ENCODE results near the gene LMAN1L. TPM values are rescaled to one million over a fixed set of nuclear protein-coding genes. Genes with fewer than 3 reads are reported as not detected.

The LMAN1L gene
- total RNA-seq, 1 donor from 2014 or later, result not detected

GRCh38 chr15:74798388-74799254, 14.0 kb upstream of the LMAN1L start:
- Mint-ChIP-seq H3K4me3 (ENCODE audit: unreplicated experiment) (no peak overlapping the region), H3K9me3 (ENCODE audit: unreplicated experiment) (no peaks in the 10 kb centered on the region), H3K36me3 (ENCODE audit: unreplicated experiment) (peaks cover 9% of the 10 kb centered on the region), H3K27me3 (ENCODE audit: unreplicated experiment) (no peaks in the 10 kb centered on the region), H3K4me1 (ENCODE audit: unreplicated experiment) (peaks cover 2% of the 10 kb centered on the region), H3K27ac (ENCODE audit: unreplicated experiment) (no peak overlapping the region)
- no peak for TF ChIP-seq CTCF (IDR thresholded peaks at IDR 0.05)
- no peak for DNase-seq (ENCODE audit: extremely low spot score, unreplicated experiment)

- Mint-ChIP-seq H3K27ac (ENCODE audit: unreplicated experiment) (no peak overlapping the region), H3K9me3 (ENCODE audit: unreplicated experiment) (no peaks in the 10 kb centered on the region), H3K27me3 (ENCODE audit: unreplicated experiment) (no peaks in the 10 kb centered on the region), H3K4me1 (ENCODE audit: unreplicated experiment) (peaks cover 2% of the 10 kb centered on the region), H3K4me3 (ENCODE audit: unreplicated experiment) (no peak overlapping the region), H3K36me3 (ENCODE audit: unreplicated experiment) (peaks cover 15% of the 10 kb centered on the region)
- no peak for DNase-seq (ENCODE audit: extremely low spot score, unreplicated experiment)
- TF ChIP-seq CTCF (IDR thresholded peaks at IDR 0.05), result no peak
Observed at GRCh38 chr15:74799255-74799855, 13.3 kb upstream of the LMAN1L start.

- H3K4me3 Mint-ChIP-seq (ENCODE audit: unreplicated experiment), result no peak overlapping the region
- no peaks in the 10 kb centered on the region for H3K27me3 Mint-ChIP-seq (ENCODE audit: unreplicated experiment)
- H3K4me1 Mint-ChIP-seq (ENCODE audit: unreplicated experiment), result no peaks in the 10 kb centered on the region
- TF ChIP-seq CTCF (IDR thresholded peaks at IDR 0.05), result peak; percentile 95
- no peak overlapping the region for H3K27ac Mint-ChIP-seq (ENCODE audit: unreplicated experiment)
- no peaks in the 10 kb centered on the region for H3K9me3 Mint-ChIP-seq (ENCODE audit: unreplicated experiment)
- DNase-seq (ENCODE audit: extremely low spot score, unreplicated experiment), result no peak
- H3K36me3 Mint-ChIP-seq (ENCODE audit: unreplicated experiment), result peaks cover 18% of the 10 kb centered on the region
Observed at GRCh38 chr15:74799856-74800558, 12.6 kb upstream of the LMAN1L start.

- no peak for TF ChIP-seq CTCF (IDR thresholded peaks at IDR 0.05)
- no peaks in the 10 kb centered on the region for H3K27me3 Mint-ChIP-seq (ENCODE audit: unreplicated experiment)
- no peak for DNase-seq (ENCODE audit: extremely low spot score, unreplicated experiment)
- no peak overlapping the region for H3K4me3 Mint-ChIP-seq (ENCODE audit: unreplicated experiment)
- H3K27ac Mint-ChIP-seq (ENCODE audit: unreplicated experiment), result no peak overlapping the region
- no peaks in the 10 kb centered on the region for H3K4me1 Mint-ChIP-seq (ENCODE audit: unreplicated experiment)
- peaks cover 18% of the 10 kb centered on the region for H3K36me3 Mint-ChIP-seq (ENCODE audit: unreplicated experiment)
- no peaks in the 10 kb centered on the region for H3K9me3 Mint-ChIP-seq (ENCODE audit: unreplicated experiment)
Observed at GRCh38 chr15:74800559-74801094, 12.0 kb upstream of the LMAN1L start.
